Liver (tissue), 9 donors: ENCODE data around the gene CKMT1B. TPM values are rescaled to one million over a fixed set of nuclear protein-coding genes. Genes with fewer than 3 reads are reported as not detected.

Experiments used
- DNase-seq: peaks from one replicate; pipeline ENCODE4 v3.0.0-alpha.2; 2017; ENCODE audit warnings: low spot score
- H3K27ac ChIP-seq, 2 donors: one replicate each; pipeline ENCODE4 v1.7.0; 2013; ENCODE audit warnings: inconsistent platforms in 2 of 2, low read length in 2 of 2, control low read depth in 1 of 2, low read depth in 1 of 2, mild to moderate bottlenecking in 1 of 2
- H3K27me3 ChIP-seq, 4 donors: one replicate each; pipeline versions ENCODE4 v1.6.1 to v1.7.0; 2013; ENCODE audit warnings: low read length in 3 of 4, inconsistent platforms in 1 of 4, mild to moderate bottlenecking in 1 of 4, moderate library complexity in 1 of 4; ENCODE audit not compliant: control insufficient read depth in 4 of 4, insufficient read depth in 4 of 4
- H3K36me3 ChIP-seq, 4 donors: one replicate each; pipeline versions ENCODE4 v1.6.1 to v1.7.0; 2013; ENCODE audit warnings: low read length in 3 of 4, mild to moderate bottlenecking in 3 of 4, low read depth in 1 of 4, moderate library complexity in 1 of 4; ENCODE audit not compliant: control insufficient read depth in 4 of 4, insufficient read depth in 3 of 4
- H3K4me1 ChIP-seq, 4 donors: one replicate each; pipeline versions ENCODE4 v1.6.1 to v1.7.0; 2013; ENCODE audit warnings: low read length in 3 of 4, mild to moderate bottlenecking in 3 of 4, moderate library complexity in 1 of 4; ENCODE audit not compliant: control insufficient read depth in 4 of 4, insufficient read depth in 4 of 4
- H3K4me3 ChIP-seq, 3 donors: one replicate each; pipeline versions ENCODE4 v1.6.1 to v1.7.0; 2013; ENCODE audit warnings: low read length in 3 of 3, control low read depth in 1 of 3, low read depth in 1 of 3, mild to moderate bottlenecking in 1 of 3
- H3K9ac ChIP-seq, 2 donors: one replicate each; pipeline ENCODE4 v1.7.0; 2013; ENCODE audit warnings: low read length in 2 of 2, mild to moderate bottlenecking in 2 of 2, moderate library complexity in 2 of 2, control low read depth in 1 of 2, low read depth in 1 of 2
- H3K9me3 ChIP-seq, 4 donors: one replicate each; pipeline versions ENCODE4 v1.6.1 to v1.7.0; 2013; ENCODE audit warnings: low read length in 3 of 4; ENCODE audit not compliant: control insufficient read depth in 4 of 4
- ATF3 ChIP-seq: IDR thresholded peaks from 2 replicates; pipeline ENCODE4 v1.6.1; 2016; ENCODE audit warnings: antibody characterized with exemption
- EGR1 ChIP-seq, 2 donors: IDR thresholded peaks; 2 replicates each; pipeline ENCODE4 v1.6.1; 2016 to 2018; ENCODE audit warnings: antibody characterized with exemption in 2 of 2, low read depth in 2 of 2
- FOXA1 ChIP-seq: IDR thresholded peaks from 2 replicates; pipeline ENCODE4 v1.6.1; 2016; ENCODE audit warnings: antibody characterized with exemption
- FOXA2 ChIP-seq: IDR thresholded peaks from 2 replicates; pipeline ENCODE4 v1.6.1; 2016; ENCODE audit warnings: antibody characterized with exemption
- GABPA ChIP-seq, 2 donors: IDR thresholded peaks in 1 of 2; conservative IDR thresholded peaks in 1 of 2; 2 replicates each; pipeline ENCODE4 v1.6.1; 2016; ENCODE audit warnings: antibody characterized with exemption in 2 of 2, mild to moderate bottlenecking in 1 of 2, moderate library complexity in 1 of 2
- HNF4A ChIP-seq, 2 donors: conservative IDR thresholded peaks; 2 replicates each; pipeline ENCODE4 v1.6.1; 2016; ENCODE audit warnings: antibody characterized with exemption in 2 of 2, mild to moderate bottlenecking in 2 of 2
- HNF4G ChIP-seq: IDR thresholded peaks from 2 replicates; pipeline ENCODE4 v1.6.1; 2016; ENCODE audit warnings: antibody characterized with exemption
- JUND ChIP-seq, 2 donors: IDR thresholded peaks; 2 replicates each; pipeline ENCODE4 v1.6.1; 2016; ENCODE audit warnings: antibody characterized with exemption in 2 of 2
- NR2F2 ChIP-seq: IDR thresholded peaks from 2 replicates; pipeline ENCODE4 v1.6.1; 2016; ENCODE audit warnings: antibody characterized with exemption
- RAD21 ChIP-seq, 2 donors: IDR thresholded peaks; 2 replicates each; pipeline ENCODE4 v1.6.1; 2016; ENCODE audit warnings: antibody characterized with exemption in 2 of 2, mild to moderate bottlenecking in 2 of 2
- REST ChIP-seq: IDR thresholded peaks from 2 replicates; pipeline ENCODE4 v1.6.1; 2016; ENCODE audit warnings: antibody characterized with exemption, mild to moderate bottlenecking
- RXRA ChIP-seq, 2 donors: IDR thresholded peaks; 2 replicates each; pipeline ENCODE4 v1.6.1; 2017 to 2018; ENCODE audit warnings: antibody characterized with exemption in 2 of 2, mild to moderate bottlenecking in 1 of 2
- SP1 ChIP-seq: IDR thresholded peaks from 2 replicates; pipeline ENCODE4 v1.6.1; 2018; ENCODE audit warnings: antibody characterized with exemption, mild to moderate bottlenecking
- TAF1 ChIP-seq: conservative IDR thresholded peaks from 2 replicates; pipeline ENCODE4 v1.6.1; 2016; ENCODE audit warnings: antibody characterized with exemption, mild to moderate bottlenecking
- YY1 ChIP-seq: IDR thresholded peaks from 2 replicates; pipeline ENCODE4 v1.6.1; 2016; ENCODE audit warnings: antibody characterized with exemption, mild to moderate bottlenecking
- ZBTB33 ChIP-seq: IDR thresholded peaks from 2 replicates; pipeline ENCODE4 v1.6.1; 2016; ENCODE audit warnings: antibody characterized with exemption
- WGBS: extraction: QIAGEN DNeasy Blood & Tissue Kit; methylation state at CpG from one replicate; pipeline ENCODE4 v1.1.7; 2013; 5-methylcytosine and 5-hydroxymethylcytosine counted together
- polyA plus RNA-seq, 2 donors: library from polyadenylated mRNA; stranded (reverse) in 1 of 2; unstranded in 1 of 2; fragments of 200-250 nt in 1 of 2; fragments of >200 nt in 1 of 2; fragmentation: Nextera tagmentation in 1 of 2; extraction: Ambion mirVana in 1 of 2; gene quantifications; one replicate each; pipeline versions ENCODE4 v1.2.1 to v1.2.3, GENCODE V29; 2013 to 2015
- total RNA-seq, 2 donors: library from RNA; depleted of rRNA; stranded (reverse); fragments of >200 nt; gene quantifications; one replicate each; pipeline ENCODE4 v1.2.3, GENCODE V29; 2014
- TF ChIP-seq, protein P1 (sequence below): IDR thresholded peaks from 2 replicates; pipeline ENCODE4 v1.6.1; 2016; ENCODE audit warnings: antibody characterized with exemption
- donor health status: healthy.
- donor health status: healthy.
- donor health status: healthy.
- donor health status: healthy.
- donor health status: healthy.

The CKMT1B gene
- total and polyA plus RNA-seq, 4 donors = 0.03 to 0.37 TPM; not detected in 2

DNA sequence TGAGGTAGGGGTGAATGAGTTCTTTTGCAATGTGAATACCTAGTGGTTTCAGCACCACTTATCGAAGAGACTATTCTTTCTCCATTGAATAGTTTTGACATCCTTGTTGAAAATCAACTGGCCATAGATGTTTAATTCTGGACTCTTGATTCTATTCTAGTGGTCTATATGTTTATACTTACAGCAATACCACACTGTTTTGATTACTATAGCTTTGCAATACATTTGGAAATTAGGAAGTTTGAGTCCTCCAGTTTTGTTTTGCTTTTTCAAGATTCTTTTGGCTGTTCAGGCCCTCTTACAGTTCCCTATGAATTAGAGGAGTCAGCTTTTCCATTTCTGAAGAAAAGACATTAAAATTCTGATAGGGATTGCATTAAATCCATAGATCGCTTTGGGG is 46.3 kb upstream of the CKMT1B start:
- Histone ChIP-seq H3K9me3 (no peaks in the 10 kb centered on the region), H3K4me3 (no peak overlapping the region), H3K9ac (no peak overlapping the region), H3K4me1 (no peaks in the 10 kb centered on the region), H3K27me3 (no peaks in the 10 kb centered on the region), H3K36me3 (no peaks in the 10 kb centered on the region), H3K27ac (no peak overlapping the region)
- WGBS = 95% methylated on average over 2 of the region's 2 CpGs
- TF ChIP-seq HNF4A (conservative IDR thresholded peaks at IDR 0.05) (no peak), YY1 (no peak)
- TF ChIP-seq, protein P1, sequence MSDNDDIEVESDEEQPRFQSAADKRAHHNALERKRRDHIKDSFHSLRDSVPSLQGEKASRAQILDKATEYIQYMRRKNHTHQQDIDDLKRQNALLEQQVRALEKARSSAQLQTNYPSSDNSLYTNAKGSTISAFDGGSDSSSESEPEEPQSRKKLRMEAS = no peak
- no peak for DNase-seq

DNA sequence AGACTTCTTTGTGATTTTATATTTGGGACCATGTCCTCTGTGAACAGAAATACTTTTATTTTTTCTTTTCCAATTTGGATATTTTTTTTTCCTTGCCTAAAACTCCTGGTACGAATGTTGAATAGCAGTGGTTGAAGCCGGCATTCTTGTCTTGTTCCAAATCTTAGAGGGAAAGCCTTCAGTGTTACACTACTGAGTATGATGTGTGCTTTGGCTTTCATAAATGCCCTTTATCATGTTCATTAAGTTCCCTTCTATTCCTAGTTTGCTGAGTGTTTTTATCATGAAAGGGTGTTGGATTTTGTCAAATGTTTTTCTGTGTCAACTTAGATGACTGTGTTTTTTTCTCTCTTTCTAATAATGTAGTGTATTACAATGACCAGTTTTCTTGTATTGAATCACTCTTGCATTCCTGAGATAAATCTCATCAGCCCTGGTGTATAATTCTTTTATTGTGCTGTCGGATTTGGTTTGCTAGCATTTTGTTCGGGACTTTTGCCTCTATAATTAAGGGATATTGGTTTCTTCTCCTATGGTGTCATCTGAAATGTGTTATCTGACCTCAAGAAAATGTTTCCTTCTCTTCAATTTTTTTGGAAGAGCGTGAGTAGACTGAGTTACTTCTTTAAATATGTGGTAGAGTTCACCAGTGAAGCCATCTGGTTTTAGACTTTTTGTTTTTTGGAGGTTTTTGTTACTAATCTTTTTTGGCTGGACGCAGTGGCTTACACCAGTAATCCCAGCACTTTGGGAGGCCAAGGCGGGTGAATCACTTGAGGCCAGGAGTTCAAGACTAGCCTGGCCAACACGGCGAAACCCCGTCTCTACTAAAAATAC is 43.1 kb upstream of the CKMT1B start:
- H3K27me3 ChIP-seq = no peaks in the 10 kb centered on the region
- TF ChIP-seq YY1 (no peak), HNF4G (no peak), ZBTB33 (no peak), GABPA (IDR thresholded peaks at IDR 0.05 in 1 of 2, conservative IDR thresholded peaks at IDR 0.05 in 1 of 2) (no peak), JUND (IDR thresholded peaks at IDR 0.05) (no peak)
- peaks cover 0 to 1% (median 0%) of the 10 kb centered on the region in 4 donors for H3K36me3 ChIP-seq
- no peak overlapping the region for H3K27ac ChIP-seq
- H3K9ac ChIP-seq = no peak overlapping the region
- 84% methylated on average over 10 of the region's 10 CpGs for WGBS
- H3K4me3 ChIP-seq = no peak overlapping the region
- DNase-seq = no peak
- H3K4me1 ChIP-seq = no peaks in the 10 kb centered on the region
- H3K9me3 ChIP-seq = no peaks in the 10 kb centered on the region

DNA sequence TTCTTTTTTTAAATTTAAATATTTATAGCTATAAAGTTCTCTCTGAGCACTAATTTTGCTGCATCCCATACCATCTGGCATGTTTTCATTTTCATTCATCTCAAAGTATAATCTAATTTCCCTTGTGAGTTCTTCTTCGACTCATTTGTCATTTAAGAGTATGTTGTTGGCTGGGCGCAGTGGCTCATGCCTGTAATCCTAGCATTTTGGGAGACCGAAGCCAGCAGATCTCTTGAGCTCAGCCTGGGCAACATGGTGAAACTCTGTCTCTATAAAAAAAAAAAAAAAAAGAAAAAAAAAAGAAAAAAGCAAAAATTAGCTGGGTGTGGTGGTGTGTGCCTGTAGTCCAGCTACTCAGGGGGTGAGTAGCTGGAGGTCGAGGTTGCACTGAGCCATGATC is 41.6 kb upstream of the CKMT1B start:
- no peaks in the 10 kb centered on the region for H3K27me3 ChIP-seq
- no peak overlapping the region for H3K27ac ChIP-seq
- WGBS = 95% methylated on average over 4 of the region's 4 CpGs
- no peaks in the 10 kb centered on the region for H3K9me3 ChIP-seq
- no peaks in the 10 kb centered on the region for H3K4me1 ChIP-seq
- DNase-seq = no peak
- no peak overlapping the region for H3K4me3 ChIP-seq
- no peak overlapping the region for H3K9ac ChIP-seq
- peaks cover 0 to 2% (median under 1%) of the 10 kb centered on the region in 4 donors for H3K36me3 ChIP-seq
- TF ChIP-seq HNF4A (conservative IDR thresholded peaks at IDR 0.05) = no peak
- no peak for TF ChIP-seq NR2F2
- TF ChIP-seq GABPA (IDR thresholded peaks at IDR 0.05 in 1 of 2, conservative IDR thresholded peaks at IDR 0.05 in 1 of 2) = no peak
- no peak for TF ChIP-seq EGR1 (IDR thresholded peaks at IDR 0.05; ENCODE audit: low read depth in 2 of 2)
- no peak for TF ChIP-seq REST
- TF ChIP-seq ATF3 = no peak
- no peak for TF ChIP-seq SP1
- TF ChIP-seq ZBTB33 = no peak
- TF ChIP-seq TAF1 = no peak
- no peak for TF ChIP-seq JUND (IDR thresholded peaks at IDR 0.05)
- TF ChIP-seq RXRA (IDR thresholded peaks at IDR 0.05) = no peak
- no peak for TF ChIP-seq YY1
- TF ChIP-seq FOXA1 = no peak
- TF ChIP-seq, protein P1 = no peak
- TF ChIP-seq RAD21 (IDR thresholded peaks at IDR 0.05) = no peak
- no peak for TF ChIP-seq FOXA2
